Pulmonary artery endothelial cell (primary cell): Measurements from ENCODE around the gene MAGEE2. TPM values are rescaled to one million over a fixed set of nuclear protein-coding genes. Genes with fewer than 3 reads are reported as not detected.
"Not testable (repeated sequence)": the region's sequence is repeated elsewhere in the genome, so short reads cannot be mapped to it uniquely, and the experiment has no call there.

Experiments used
- DNase-seq: peaks from one replicate; pipeline ENCODE4 v3.0.0-alpha.2; 2011; ENCODE audit warnings: low read depth, low spot score
- total RNA-seq: library from RNA; depleted of rRNA; stranded (reverse); fragments of >200 nt; gene quantifications from 2 replicates; pipeline ENCODE4 v1.2.3, GENCODE V29; 2014

MAGEE2 gene, protein sequence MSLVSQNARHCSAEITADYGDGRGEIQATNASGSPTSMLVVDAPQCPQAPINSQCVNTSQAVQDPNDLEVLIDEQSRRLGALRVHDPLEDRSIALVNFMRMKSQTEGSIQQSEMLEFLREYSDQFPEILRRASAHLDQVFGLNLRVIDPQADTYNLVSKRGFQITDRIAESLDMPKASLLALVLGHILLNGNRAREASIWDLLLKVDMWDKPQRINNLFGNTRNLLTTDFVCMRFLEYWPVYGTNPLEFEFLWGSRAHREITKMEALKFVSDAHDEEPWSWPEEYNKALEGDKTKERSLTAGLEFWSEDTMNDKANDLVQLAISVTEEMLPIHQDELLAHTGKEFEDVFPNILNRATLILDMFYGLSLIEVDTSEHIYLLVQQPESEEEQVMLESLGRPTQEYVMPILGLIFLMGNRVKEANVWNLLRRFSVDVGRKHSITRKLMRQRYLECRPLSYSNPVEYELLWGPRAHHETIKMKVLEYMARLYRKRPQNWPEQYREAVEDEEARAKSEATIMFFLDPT
- total RNA-seq, result not detected in 2 replicates

DNA sequence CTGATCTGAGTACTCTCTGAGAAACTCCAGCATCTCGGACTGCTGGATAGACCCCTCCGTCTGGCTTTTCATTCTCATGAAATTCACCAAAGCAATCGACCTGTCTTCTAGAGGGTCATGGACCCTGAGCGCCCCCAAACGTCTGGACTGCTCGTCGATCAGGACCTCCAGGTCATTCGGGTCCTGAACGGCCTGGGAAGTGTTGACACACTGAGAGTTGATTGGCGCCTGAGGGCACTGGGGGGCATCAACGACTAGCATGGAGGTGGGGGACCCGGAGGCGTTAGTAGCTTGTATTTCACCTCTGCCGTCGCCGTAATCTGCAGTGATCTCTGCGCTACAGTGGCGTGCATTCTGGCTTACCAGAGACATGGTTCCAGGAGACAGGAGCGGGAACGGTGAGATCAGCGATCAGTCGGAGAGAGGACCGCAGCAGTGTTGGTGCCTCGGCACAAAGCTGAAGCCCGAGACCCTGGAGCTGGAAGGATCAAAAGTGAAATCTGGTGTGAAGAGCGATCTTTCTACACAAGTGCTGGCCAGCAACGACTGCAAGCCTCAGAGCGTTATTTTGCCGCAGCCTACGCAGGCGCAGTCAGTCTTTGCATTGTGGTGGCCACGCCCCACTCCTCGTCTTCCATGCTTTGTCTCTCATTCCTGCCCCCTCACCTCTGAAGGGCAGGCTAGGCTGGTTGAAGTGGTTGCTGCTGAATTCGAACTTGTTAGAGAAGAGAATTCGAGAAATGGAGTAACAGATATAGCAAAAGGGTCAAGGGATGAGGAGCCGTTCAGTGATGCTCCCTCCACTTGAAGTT lies at the start of gene MAGEE2:
TSS of gene MAGEE2 (minus strand) at position 575 of the 812 bp plus-strand sequence. CDS start at position 372, 203 bp downstream.
- no peak for DNase-seq

GRCh38 chrX:75786290-75786689 lies 1.2 kb upstream of the MAGEE2 start:
- DNase-seq, result no peak

- DNase-seq, result no peak
Measured at GRCh38 chrX:75781611-75782010, 3.4 kb downstream of the MAGEE2 start.

DNA sequence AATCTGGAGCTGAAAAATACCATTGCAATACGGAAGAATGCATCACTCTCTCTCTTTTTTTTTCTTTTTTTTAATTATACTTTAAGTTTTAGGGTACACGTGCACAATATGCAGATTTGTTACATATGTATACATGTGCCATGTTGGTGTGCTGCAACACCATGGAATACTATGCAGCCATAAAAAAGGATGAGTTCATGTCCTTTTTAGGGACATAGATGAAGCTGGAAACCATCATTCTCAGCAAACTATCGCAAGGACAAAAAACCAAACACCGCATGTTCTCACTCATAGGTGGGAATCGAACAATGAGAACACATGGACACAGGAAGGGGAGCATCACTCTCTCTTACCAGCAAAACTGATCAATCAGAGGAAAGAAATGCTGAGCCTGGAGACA lies 17.0 kb downstream of the MAGEE2 start:
- not testable (repeated sequence) for DNase-seq

DNA sequence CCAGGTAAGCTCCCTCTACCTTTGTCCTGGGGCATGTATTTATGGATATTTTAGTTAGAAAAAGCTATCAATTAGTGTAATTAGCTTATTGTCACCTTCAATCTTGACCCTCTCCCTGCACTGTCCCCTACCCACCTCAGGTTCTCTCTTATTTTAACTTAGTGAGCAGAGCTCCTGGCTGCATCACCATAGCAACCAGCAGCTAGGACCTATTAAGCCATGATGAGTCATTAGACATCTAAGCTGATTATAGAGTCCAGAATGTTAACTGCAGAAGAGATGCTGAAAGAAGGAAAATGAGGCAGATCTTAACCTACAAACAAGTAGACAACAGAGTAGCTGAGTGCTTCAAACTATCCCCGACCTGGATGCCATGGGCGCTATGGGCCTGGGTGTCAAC lies 36.6 kb downstream of the MAGEE2 start:
- DNase-seq, result no peak

DNA sequence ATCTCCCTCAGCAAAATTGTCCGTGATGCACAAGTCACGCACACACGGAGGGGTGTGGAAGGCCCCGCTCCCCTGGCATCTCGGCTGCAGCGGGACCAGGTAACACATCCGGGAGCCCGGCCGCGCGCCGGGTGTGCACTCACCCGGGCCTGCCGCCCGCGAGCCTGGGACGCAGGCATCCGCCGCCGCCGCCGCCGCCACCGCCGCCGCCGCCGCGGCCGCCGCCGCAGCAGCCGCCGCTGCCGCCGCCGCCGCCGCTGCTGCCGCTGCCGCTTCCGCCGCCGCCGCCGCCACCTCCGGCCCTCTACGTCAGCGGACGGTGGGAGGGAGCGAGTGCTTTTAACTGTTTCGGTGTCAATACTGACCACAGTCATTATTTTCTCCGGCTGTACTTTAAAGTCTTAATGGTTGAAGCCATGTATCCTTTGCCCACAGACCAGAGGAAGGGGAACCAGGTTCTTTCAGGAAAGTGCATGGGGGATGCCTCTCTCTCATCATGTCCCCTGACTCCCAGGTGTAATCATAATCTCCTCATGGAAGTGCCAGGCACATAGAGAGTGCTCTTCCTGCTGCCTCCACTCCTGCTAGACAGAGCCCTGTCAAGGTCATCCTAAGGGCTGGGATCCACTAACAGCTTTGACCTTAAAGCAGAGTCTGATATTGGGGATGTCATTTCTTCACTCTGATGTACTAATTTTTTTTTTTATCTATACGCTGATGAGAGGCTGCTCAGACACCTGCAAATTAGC lies 38.0 kb downstream of the MAGEE2 start:
- no peak for DNase-seq
